Mucosa of descending colon (tissue), 3 donors: ENCODE measurements around the gene RPL35A. TPM values are rescaled to one million over a fixed set of nuclear protein-coding genes. Genes with fewer than 3 reads are reported as not detected.

ENCODE experiments used
- total RNA-seq, 3 donors: library from RNA; stranded (reverse); fragmentation: NEBNext Ultra II Directional in 2 of 3; extraction: Animal tissue kit (Norgen Biotek cat#: 25700) in 2 of 3; gene quantifications; one replicate each; pipeline versions ENCODE4 v1.2.1 to v1.2.4, GENCODE V29; 2021 to 2023
- donor health status: DM: no; HTN: no; CAD: no; lungs with moderate emphysema.
- donor health status: DM: no; HTN: no; CAD: no.
- donor health status: DM: no; HTN: yes; CAD: no.

RPL35A gene
- total RNA-seq, 3 donors from 2014 or later: 606 to 700 (median 621) TPM

Other genes starting within 250 kb of the RPL35A start
- gene RUBCN, start 213.3 kb upstream of the RPL35A start, total RNA-seq: 10 to 100 TPM; 18.8 to 27.6 (median 23.5) TPM
- 10 to 100 TPM; 25.1 to 67.2 (median 30.6) TPM for gene FYTTD1, start 200.3 kb upstream of the RPL35A start, total RNA-seq
- 10 to 100 TPM; 33.3 to 57.6 (median 46.0) TPM for gene LRCH3, start 158.9 kb upstream of the RPL35A start, total RNA-seq
- gene LMLN, start 10.0 kb downstream of the RPL35A start, total RNA-seq: 1 to 10 TPM; 3.8 to 8.1 (median 5.7) TPM